Measurements from ENCODE around the gene CELSR1. TPM values are rescaled to one million over a fixed set of nuclear protein-coding genes. Genes with fewer than 3 reads are reported as not detected.

The CELSR1 gene
- total RNA-seq, 1 experiment from 2014 or later: 22.6 TPM

DNA sequence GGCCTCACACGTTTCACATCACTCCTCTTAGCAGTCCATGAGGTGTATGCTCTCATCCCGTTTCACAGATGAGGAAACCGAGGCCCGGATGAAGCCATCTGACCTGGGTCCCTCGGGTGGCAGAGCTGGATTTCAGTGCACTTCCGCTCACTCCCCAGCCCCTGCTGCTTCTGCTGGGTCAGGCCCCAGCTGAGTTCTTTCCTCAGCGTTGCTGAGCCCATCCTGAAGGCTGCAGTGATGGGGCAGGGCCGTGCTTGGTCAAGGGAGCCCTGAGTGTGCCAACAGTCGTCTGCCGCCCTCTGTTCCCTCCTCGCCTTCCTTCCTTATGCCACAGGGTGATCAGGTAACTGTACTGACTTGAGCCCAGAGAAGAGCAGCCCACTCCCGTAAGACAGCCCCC lies 189.8 kb downstream of the CELSR1 start:
- no CpG with 5 or more reads among the region's 12 CpGs for WGBS (ENCODE audit: extremely low coverage, insufficient read length, low lambda C conversion rate)
- no peak overlapping the region for H3K14ac ChIP-seq (ENCODE audit: insufficient read depth, low read length)
- H3K9ac ChIP-seq (ENCODE audit: extremely low read depth, insufficient read length, low read length): no peak overlapping the region
- Mint-ChIP-seq H3K27me3 (ENCODE audit: low read depth) (no peaks in the 10 kb centered on the region), H3K27ac (no peak overlapping the region), H3K9me3 (no peaks in the 10 kb centered on the region), H3K36me3 (ENCODE audit: insufficient read depth in 1 of 3, low read depth in 3 of 3) (peaks cover 33 to 96% (median 89%) of the 10 kb centered on the region in 3 experiments; a peak in 6 of 7 replicates), H3K4me1 (no peaks in the 10 kb centered on the region), H3K4me3 (no peak overlapping the region)
- H3K4me2 ChIP-seq (ENCODE audit: insufficient read depth, insufficient read length, low read length): no peak overlapping the region
- no peaks in the 10 kb centered on the region for H3K4me1 ChIP-seq (ENCODE audit: insufficient read depth, low read length)
- no peak for DNase-seq
- H3T11ph ChIP-seq (ENCODE audit: low read length): no peak overlapping the region
- no peak overlapping the region for H3K56ac ChIP-seq (ENCODE audit: insufficient read length, low read depth, low read length)
- no peak overlapping the region for H2BK5ac ChIP-seq (ENCODE audit: insufficient read length, low read length)
- no peak overlapping the region for H2BK20ac ChIP-seq (ENCODE audit: low read depth, low read length, poor library complexity, severe bottlenecking)
- TF ChIP-seq, protein P1, sequence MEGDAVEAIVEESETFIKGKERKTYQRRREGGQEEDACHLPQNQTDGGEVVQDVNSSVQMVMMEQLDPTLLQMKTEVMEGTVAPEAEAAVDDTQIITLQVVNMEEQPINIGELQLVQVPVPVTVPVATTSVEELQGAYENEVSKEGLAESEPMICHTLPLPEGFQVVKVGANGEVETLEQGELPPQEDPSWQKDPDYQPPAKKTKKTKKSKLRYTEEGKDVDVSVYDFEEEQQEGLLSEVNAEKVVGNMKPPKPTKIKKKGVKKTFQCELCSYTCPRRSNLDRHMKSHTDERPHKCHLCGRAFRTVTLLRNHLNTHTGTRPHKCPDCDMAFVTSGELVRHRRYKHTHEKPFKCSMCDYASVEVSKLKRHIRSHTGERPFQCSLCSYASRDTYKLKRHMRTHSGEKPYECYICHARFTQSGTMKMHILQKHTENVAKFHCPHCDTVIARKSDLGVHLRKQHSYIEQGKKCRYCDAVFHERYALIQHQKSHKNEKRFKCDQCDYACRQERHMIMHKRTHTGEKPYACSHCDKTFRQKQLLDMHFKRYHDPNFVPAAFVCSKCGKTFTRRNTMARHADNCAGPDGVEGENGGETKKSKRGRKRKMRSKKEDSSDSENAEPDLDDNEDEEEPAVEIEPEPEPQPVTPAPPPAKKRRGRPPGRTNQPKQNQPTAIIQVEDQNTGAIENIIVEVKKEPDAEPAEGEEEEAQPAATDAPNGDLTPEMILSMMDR (conservative IDR thresholded peaks at IDR 0.05): no peak
- H3K79me1 ChIP-seq (ENCODE audit: insufficient read depth, low read depth, low read length, poor library complexity, severe bottlenecking): no peaks in the 10 kb centered on the region
- peaks cover 5% of the 10 kb centered on the region for H4K20me1 ChIP-seq (ENCODE audit: control insufficient read depth, insufficient read depth, insufficient read length)
- H3K18ac ChIP-seq (ENCODE audit: insufficient read length, low read depth, low read length): no peak overlapping the region
- H2BK12ac ChIP-seq (ENCODE audit: insufficient read length, low read depth, low read length): no peak overlapping the region
- no peak overlapping the region for H2AFZ ChIP-seq (ENCODE audit: low read length)
- H2AK5ac ChIP-seq (ENCODE audit: insufficient read length, low read length): no peak overlapping the region
- H3K9me3 ChIP-seq (ENCODE audit: control insufficient read depth, low read depth, low read length): no peaks in the 10 kb centered on the region
- H3K27ac ChIP-seq (ENCODE audit: insufficient read length, low read depth, low read length): no peak overlapping the region
- H4K5ac ChIP-seq (ENCODE audit: insufficient read length, low read depth, low read length): no peak overlapping the region
- H3K27me3 ChIP-seq (ENCODE audit: insufficient read depth, low read length): no peaks in the 10 kb centered on the region
- H2BK120ac ChIP-seq (ENCODE audit: low read depth, low read length, poor library complexity, severe bottlenecking): no peak overlapping the region
- H3K23me2 ChIP-seq (ENCODE audit: insufficient read length, low read depth, low read length, poor library complexity, severe bottlenecking): no peaks in the 10 kb centered on the region
- H3K79me2 ChIP-seq (ENCODE audit: insufficient read depth, low read length): 0 out of 2 replicates have a peak, but pooled peaks cover 2% of the 10 kb centered on the region
- H3K4ac ChIP-seq (ENCODE audit: low read depth, low read length): no peak overlapping the region
- no peak overlapping the region for H4K91ac ChIP-seq (ENCODE audit: insufficient read length, low read depth, low read length)
- no peak overlapping the region for H3K23ac ChIP-seq (ENCODE audit: insufficient read length, low read depth, low read length)
- H4K8ac ChIP-seq (replicated peaks; ENCODE audit: insufficient read length, low read depth, low read length): no peak overlapping the region
- no peak overlapping the region for H2BK15ac ChIP-seq (ENCODE audit: low read depth, low read length)

Measured in H9 (cell line).